PC-3 (cell line): ENCODE results near the gene MGAT3. TPM values are rescaled to one million over a fixed set of nuclear protein-coding genes. Genes with fewer than 3 reads are reported as not detected.
A peak's percentile ranks its signal among the peaks of the same experiment; 100 is the strongest.

Experiments used
- ATAC-seq: fragments of 200-7000 bp; cut with Tn5 transposase; 2 replicates; pipeline ENCODE4 v1.9.1; 2020; ENCODE audit warnings: mild to moderate bottlenecking, moderate library complexity
- BruUV-seq: library from RNA; stranded (reverse); fragments of 400-500 nt; replicated peaks from 2 replicates; lab custom pipeline; 2021; lab: Mats Ljungman, UMichigan
- CTCF ChIA-PET: fragments of 300-600 bp; sonication (Branson Sonifier 250); formaldehyde crosslinking; loops from one replicate; lab custom pipeline; 2022; ENCODE audit warnings: antibody characterized with exemption; lab: Charles Lee
- POLR2A ChIA-PET: fragments of 300-600 bp; sonication (Branson Sonifier 250); formaldehyde crosslinking; loops from one replicate; lab custom pipeline; 2022; ENCODE audit warnings: antibody characterized with exemption; ENCODE audit not compliant: unreplicated experiment; lab: Charles Lee
- DNase-seq: peaks from one replicate; pipeline ENCODE4 v3.0.0-alpha.2; 2015
- H2AFZ ChIP-seq: fragments of 300-600 bp; sonication (generic); 2 replicates; pipeline ENCODE4 v1.6.0; 2016; ENCODE audit warnings: antibody characterized with exemption, low read length
- H3F3A ChIP-seq: fragments of 300-600 bp; sonication (generic); one replicate; pipeline ENCODE4 v1.6.0; 2017; ENCODE audit warnings: antibody characterized with exemption, low read length, control low read depth, mild to moderate bottlenecking; ENCODE audit not compliant: unreplicated experiment
- H3K27ac ChIP-seq: fragments of 300-600 bp; sonication (generic); 2 replicates; pipeline ENCODE4 v1.5.1; 2016; ENCODE audit warnings: mild to moderate bottlenecking, low read length
- H3K27me3 ChIP-seq: fragments of 300-600 bp; sonication (generic); 2 replicates; pipeline ENCODE4 v1.6.1; 2016; ENCODE audit warnings: low read length, mixed read lengths
- H3K36me3 ChIP-seq: fragments of 300-600 bp; sonication (generic); 2 replicates; pipeline ENCODE4 v1.6.1; 2016; ENCODE audit warnings: low read depth, mixed run types, low read length, mixed read lengths
- H3K4me1 ChIP-seq: fragments of 300-600 bp; sonication (generic); 2 replicates; pipeline ENCODE4 v1.5.1; 2016; ENCODE audit warnings: low read length; ENCODE audit not compliant: insufficient read depth
- H3K4me2 ChIP-seq: fragments of 300-600 bp; sonication (generic); 2 replicates; pipeline ENCODE4 v1.6.0; 2016; ENCODE audit warnings: low read length
- H3K4me3 ChIP-seq: fragments of 300-600 bp; sonication (generic); 2 replicates; pipeline ENCODE4 v1.5.1; 2016; ENCODE audit warnings: mild to moderate bottlenecking, low read length, mixed read lengths
- H3K79me2 ChIP-seq: fragments of 300-600 bp; sonication (generic); 2 replicates; pipeline ENCODE4 v1.6.1; 2017; ENCODE audit warnings: low read length, mixed read lengths
- H3K9ac ChIP-seq: fragments of 300-600 bp; sonication (generic); 2 replicates; pipeline ENCODE4 v1.6.0; 2016; ENCODE audit warnings: mild to moderate bottlenecking, low read length
- H3K9me2 ChIP-seq: fragments of 300-600 bp; sonication (generic); replicated peaks from 2 replicates; pipeline ENCODE4 v1.6.1; 2016; ENCODE audit warnings: mixed run types, low read length, mixed read lengths
- H3K9me3 ChIP-seq: fragments of 300-600 bp; sonication (generic); 2 replicates; pipeline ENCODE4 v1.6.1; 2016; ENCODE audit warnings: low read length, mixed read lengths
- H4K20me1 ChIP-seq: fragments of 300-600 bp; sonication (generic); 2 replicates; pipeline ENCODE4 v1.6.1; 2016; ENCODE audit warnings: low read length, mixed read lengths
- CTCF ChIP-seq: fragments of 300-600 bp; sonication (generic); conservative IDR thresholded peaks from 2 replicates; pipeline ENCODE4 v1.5.1; 2017; ENCODE audit warnings: antibody characterized with exemption, low read depth, mild to moderate bottlenecking, low read length
- EZH2 ChIP-seq: fragments of 300-600 bp; sonication (generic); IDR thresholded peaks from one replicate; pipeline ENCODE4 v1.6.1; 2017; ENCODE audit warnings: antibody characterized with exemption, mild to moderate bottlenecking, low read length; ENCODE audit not compliant: unreplicated experiment
- EZH2phosphoT487 ChIP-seq: fragments of 300-600 bp; sonication (generic); IDR thresholded peaks from 2 replicates; pipeline ENCODE4 v1.6.1; 2018; ENCODE audit warnings: mild to moderate bottlenecking, antibody characterized with exemption, low read length, borderline replicate concordance
- intact Hi-C: fragments of 100-400 bp; cut with micrococcal nuclease; formaldehyde crosslinking; loops from 2 replicates; pipeline ENCODE4 v1.9.0; 2023
- total RNA-seq: library from RNA; depleted of rRNA; stranded (reverse); fragments of >200 nt; gene quantifications from 2 replicates; pipeline ENCODE4 v1.2.3, GENCODE V29; 2014

Gene MGAT3
- total RNA-seq, 1 experiment from 2014 or later, result not detected

GRCh38 chr22:39527481-39527961, 70.7 kb downstream of the MGAT3 start:
- H4K20me1 ChIP-seq, result peaks cover 30% of the 10 kb centered on the region

GRCh38 chr22:39528080-39528661, 71.4 kb downstream of the MGAT3 start:
- Histone ChIP-seq H3K4me2 (peak overlapping the region; percentile 32; the same call in 1 of the 2 replicates), H3F3A (peaks cover 2% of the 10 kb centered on the region), H3K36me3 (peaks cover 4% of the 10 kb centered on the region), H3K27ac (no peak overlapping the region), H3K79me2 (peaks cover 29% of the 10 kb centered on the region), H3K9ac (no peak overlapping the region), H3K9me2 (no peaks in the 10 kb centered on the region), H3K27me3 (no peaks in the 10 kb centered on the region), H3K4me3 (no peak overlapping the region), H2AFZ (no peak overlapping the region), H4K20me1 (peaks cover 24% of the 10 kb centered on the region), H3K4me1 (peaks cover 23% of the 10 kb centered on the region), H3K9me3 (no peaks in the 10 kb centered on the region)
- ATAC-seq (no peak), DNase-seq (no peak)
- ChIA-PET POLR2A (interaction anchor here (1.2 kb wide), 1 partner anchor 8 kb away, joined by 6 read pairs; the partner anchor contains the start of gene ATF4), CTCF (interaction anchor here (1.4 kb wide), 1 partner anchor 8 kb away, joined by 14 read pairs; the partner anchor contains the start of gene ATF4)
- no peak for TF ChIP-seq EZH2
- no peak for TF ChIP-seq CTCF
- TF ChIP-seq EZH2phosphoT487, result no peak
- BruUV-seq, result no TSS peak
- intact Hi-C loops, result no loop called here

More at GRCh38 chr22:39527481-39527961, 70.7 kb downstream of the MGAT3 start:
- Histone ChIP-seq H3K9me3 (no peaks in the 10 kb centered on the region), H3K4me2 (no peak overlapping the region), H3K9me2 (no peaks in the 10 kb centered on the region), H3K79me2 (peaks cover 34% of the 10 kb centered on the region), H3K4me1 (peaks cover 30% of the 10 kb centered on the region), H2AFZ (no peak overlapping the region), H3K4me3 (no peak overlapping the region), H3K27me3 (no peaks in the 10 kb centered on the region), H3F3A (peaks cover 8% of the 10 kb centered on the region), H3K27ac (no peak overlapping the region), H3K9ac (no peak overlapping the region), H3K36me3 (peaks cover 4% of the 10 kb centered on the region)
- CTCF ChIA-PET, result interaction anchor here (1.3 kb wide), 1 partner anchor 13 kb away, joined by 10 read pairs; no protein-coding TSS in a partner anchor
- no TSS peak for BruUV-seq
- DNase-seq (peak; percentile 19), ATAC-seq (no peak)
- TF ChIP-seq EZH2phosphoT487 (no peak), EZH2 (no peak), CTCF (no peak)
- POLR2A ChIA-PET, result no interaction called here
- intact Hi-C loops, result no loop called here
